H9 (cell line): ENCODE measurements around the gene HS3ST2. TPM values are rescaled to one million over a fixed set of nuclear protein-coding genes. Genes with fewer than 3 reads are reported as not detected.

ENCODE experiments used
- DNase-seq: peaks from one replicate; pipeline ENCODE4 v3.0.0-alpha.2; 2017
- H2AFZ ChIP-seq: one replicate; pipeline ENCODE4 v1.6.1; 2013; ENCODE audit warnings: mild to moderate bottlenecking, low read length, control low read depth, moderate library complexity
- H2AK5ac ChIP-seq: 2 replicates; pipeline ENCODE4 v1.6.1; 2013; ENCODE audit warnings: low read length, control low read depth, mixed read lengths; ENCODE audit not compliant: insufficient read length
- H2BK120ac ChIP-seq: one replicate; pipeline ENCODE4 v1.6.1; 2013; ENCODE audit warnings: low read depth, mild to moderate bottlenecking, low read length, control low read depth, inconsistent platforms; ENCODE audit not compliant: poor library complexity, severe bottlenecking
- H2BK12ac ChIP-seq: 2 replicates; pipeline ENCODE4 v1.6.1; 2013; ENCODE audit warnings: low read length, control low read depth, mixed read lengths, low read depth; ENCODE audit not compliant: insufficient read length
- H2BK15ac ChIP-seq: 2 replicates; pipeline ENCODE4 v1.6.1; 2013; ENCODE audit warnings: low read depth, low read length, control low read depth
- H2BK20ac ChIP-seq: one replicate; pipeline ENCODE4 v1.6.1; 2013; ENCODE audit warnings: low read depth, mild to moderate bottlenecking, low read length, control low read depth, inconsistent platforms; ENCODE audit not compliant: poor library complexity, severe bottlenecking
- H2BK5ac ChIP-seq: 2 replicates; pipeline ENCODE4 v1.6.1; 2013; ENCODE audit warnings: low read length, control low read depth, mixed read lengths; ENCODE audit not compliant: insufficient read length
- H3K14ac ChIP-seq: 2 replicates; pipeline ENCODE4 v1.6.1; 2013; ENCODE audit warnings: low read length, control low read depth; ENCODE audit not compliant: insufficient read depth
- H3K18ac ChIP-seq: 2 replicates; pipeline ENCODE4 v1.6.1; 2013; ENCODE audit warnings: low read depth, mild to moderate bottlenecking, mixed read lengths, low read length, control low read depth; ENCODE audit not compliant: insufficient read length
- H3K23ac ChIP-seq: 2 replicates; pipeline ENCODE4 v1.6.1; 2013; ENCODE audit warnings: low read length, control low read depth, mixed read lengths, low read depth; ENCODE audit not compliant: insufficient read length
- H3K23me2 ChIP-seq: 2 replicates; pipeline ENCODE4 v1.6.1; 2013; ENCODE audit warnings: low read depth, mild to moderate bottlenecking, mixed read lengths, low read length, control low read depth; ENCODE audit not compliant: insufficient read length, poor library complexity, severe bottlenecking
- H3K27ac ChIP-seq: 2 replicates; pipeline ENCODE4 v1.5.1; 2013; ENCODE audit warnings: low read length, control low read depth, mixed read lengths, low read depth; ENCODE audit not compliant: insufficient read length
- H3K27me3 ChIP-seq: 2 replicates; pipeline ENCODE4 v1.6.1; 2013; ENCODE audit warnings: low read length, control low read depth, inconsistent platforms; ENCODE audit not compliant: insufficient read depth
- H3K4ac ChIP-seq: 2 replicates; pipeline ENCODE4 v1.6.1; 2013; ENCODE audit warnings: low read depth, mild to moderate bottlenecking, control low read depth, inconsistent platforms, low read length, moderate library complexity
- H3K4me1 ChIP-seq: 2 replicates; pipeline ENCODE4 v1.6.1; 2013; ENCODE audit warnings: low read length, control low read depth, inconsistent platforms; ENCODE audit not compliant: insufficient read depth
- H3K4me2 ChIP-seq: 2 replicates; pipeline ENCODE4 v1.6.1; 2013; ENCODE audit warnings: low read length, control low read depth, mixed read lengths; ENCODE audit not compliant: insufficient read length, insufficient read depth
- H3K56ac ChIP-seq: 2 replicates; pipeline ENCODE4 v1.6.1; 2013; ENCODE audit warnings: low read depth, mild to moderate bottlenecking, mixed read lengths, low read length, control low read depth; ENCODE audit not compliant: insufficient read length
- H3K79me1 ChIP-seq: 2 replicates; pipeline ENCODE4 v1.6.1; 2013; ENCODE audit warnings: low read depth, mild to moderate bottlenecking, moderate library complexity, low read length, control low read depth, inconsistent platforms; ENCODE audit not compliant: insufficient read depth, poor library complexity, severe bottlenecking
- H3K79me2 ChIP-seq: 2 replicates; pipeline ENCODE4 v1.6.1; 2013; ENCODE audit warnings: low read length, control low read depth, inconsistent platforms; ENCODE audit not compliant: insufficient read depth
- H3K9ac ChIP-seq: 2 replicates; pipeline ENCODE4 v1.6.1; 2013; ENCODE audit warnings: low read length, control low read depth, mixed read lengths; ENCODE audit not compliant: insufficient read length; ENCODE audit errors: extremely low read depth
- H3K9me3 ChIP-seq: one replicate; pipeline ENCODE4 v1.6.1; 2013; ENCODE audit warnings: low read depth, low read length, inconsistent platforms; ENCODE audit not compliant: control insufficient read depth
- H3T11ph ChIP-seq: one replicate; pipeline ENCODE4 v1.6.1; 2013; ENCODE audit warnings: mild to moderate bottlenecking, low read length, control low read depth, inconsistent platforms
- H4K20me1 ChIP-seq: one replicate; pipeline ENCODE4 v1.6.1; 2013; ENCODE audit not compliant: control insufficient read depth, insufficient read length, insufficient read depth
- H4K5ac ChIP-seq: 2 replicates; pipeline ENCODE4 v1.6.1; 2013; ENCODE audit warnings: low read depth, mild to moderate bottlenecking, mixed read lengths, low read length, control low read depth; ENCODE audit not compliant: insufficient read length
- H4K8ac ChIP-seq: replicated peaks from 2 replicates; pipeline ENCODE4 v1.6.1; 2013; ENCODE audit warnings: low read length, control low read depth, mixed read lengths, low read depth; ENCODE audit not compliant: insufficient read length
- H4K91ac ChIP-seq: 2 replicates; pipeline ENCODE4 v1.6.1; 2013; ENCODE audit warnings: low read depth, mild to moderate bottlenecking, moderate library complexity, mixed read lengths, low read length, control low read depth; ENCODE audit not compliant: insufficient read length
- H3K27ac Mint-ChIP-seq, 3 experiments: 2 replicates in 2 of 3; 3 replicates in 1 of 3; pipeline ENCODE4 v1.8.0; 2020 to 2021; ENCODE audit warnings: mixed read lengths in 3 of 3, mild to moderate bottlenecking in 1 of 3, moderate library complexity in 1 of 3
- H3K27me3 Mint-ChIP-seq: 2 replicates; pipeline ENCODE4 v1.8.0; 2021; ENCODE audit warnings: low read depth, mild to moderate bottlenecking, moderate library complexity, mixed read lengths
- H3K36me3 Mint-ChIP-seq, 3 experiments: 2 replicates in 2 of 3; 3 replicates in 1 of 3; pipeline ENCODE4 v1.8.0; 2020 to 2021; ENCODE audit warnings: low read depth in 3 of 3, mixed read lengths in 3 of 3; ENCODE audit not compliant: insufficient read depth in 1 of 3
- H3K4me1 Mint-ChIP-seq, 2 experiments: 2 replicates each; pipeline ENCODE4 v1.8.0; 2020; ENCODE audit warnings: mixed read lengths in 2 of 2
- H3K4me3 Mint-ChIP-seq, 2 experiments: 2 replicates in 1 of 2; 3 replicates in 1 of 2; pipeline ENCODE4 v1.8.0; 2020 to 2021; ENCODE audit warnings: mild to moderate bottlenecking in 2 of 2, mixed read lengths in 2 of 2, moderate library complexity in 1 of 2
- H3K9me3 Mint-ChIP-seq, 2 experiments: 2 replicates in 1 of 2; 3 replicates in 1 of 2; pipeline ENCODE4 v1.8.0; 2020; ENCODE audit warnings: mild to moderate bottlenecking in 2 of 2, mixed read lengths in 2 of 2, moderate library complexity in 1 of 2
- WGBS: extraction: QIAGEN DNeasy Blood & Tissue Kit; methylation state at CpG from one replicate; pipeline ENCODE4 v1.1.7; 2013; ENCODE audit warnings: missing lambda C conversion rate, low lambda C conversion rate, mixed read lengths; ENCODE audit not compliant: insufficient read length; ENCODE audit errors: extremely low coverage; 5-methylcytosine and 5-hydroxymethylcytosine counted together
- total RNA-seq: library from RNA; stranded (reverse); gene quantifications from 2 replicates; pipeline ENCODE4 v1.2.1, GENCODE V29; 2021
- TF ChIP-seq, protein P1 (sequence below): fragments of 200-600 bp; sonication (generic); conservative IDR thresholded peaks from 3 replicates; pipeline ENCODE4 v1.8.0; 2021; ENCODE audit warnings: antibody characterized with exemption, mild to moderate bottlenecking

HS3ST2 gene
- total RNA-seq, 1 experiment from 2014 or later: 3.1 TPM

DNA sequence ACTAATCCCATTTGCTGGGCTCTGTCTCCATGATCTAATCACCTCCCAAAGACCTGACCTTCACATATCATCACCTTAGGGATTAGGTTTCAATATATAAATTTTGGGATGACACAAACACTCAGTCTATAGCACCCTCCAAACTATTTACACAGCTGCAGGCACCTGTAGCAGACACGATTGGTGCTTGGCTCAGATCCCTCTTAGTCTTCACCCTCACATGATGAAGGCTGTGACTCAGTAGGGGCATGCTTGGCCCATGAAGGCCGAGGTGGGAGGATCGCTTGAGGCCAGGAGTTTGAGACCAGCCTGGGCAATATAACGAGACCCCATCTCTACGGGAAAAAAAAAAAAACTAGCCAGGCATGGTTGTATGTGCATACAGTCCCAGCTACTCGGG is 73.5 kb downstream of the HS3ST2 start:
- no peaks in the 10 kb centered on the region for H3K79me2 ChIP-seq
- H3K4me1 ChIP-seq: no peaks in the 10 kb centered on the region
- no peaks in the 10 kb centered on the region for H3K9me3 ChIP-seq
- Mint-ChIP-seq H3K4me3 (no peak overlapping the region; a peak in 1 of 5 replicates), H3K36me3 (no peaks in the 10 kb centered on the region), H3K27me3 (no peaks in the 10 kb centered on the region), H3K9me3 (no peaks in the 10 kb centered on the region), H3K4me1 (peaks cover 9 to 16% of the 10 kb centered on the region in 2 experiments), H3K27ac (no peak overlapping the region)
- H2BK12ac ChIP-seq: no peak overlapping the region
- H2BK5ac ChIP-seq: no peak overlapping the region
- no peak overlapping the region for H3T11ph ChIP-seq
- H4K91ac ChIP-seq: no peak overlapping the region
- H3K56ac ChIP-seq: no peak overlapping the region
- no peak overlapping the region for H3K4me2 ChIP-seq
- H3K14ac ChIP-seq: no peak overlapping the region
- H2AK5ac ChIP-seq: no peak overlapping the region
- no peaks in the 10 kb centered on the region for H3K27me3 ChIP-seq
- DNase-seq: no peak
- H3K23ac ChIP-seq: no peak overlapping the region
- H3K79me1 ChIP-seq: no peaks in the 10 kb centered on the region
- H3K18ac ChIP-seq: no peak overlapping the region
- H4K8ac ChIP-seq: no peak overlapping the region
- no peak overlapping the region for H2BK120ac ChIP-seq
- H2AFZ ChIP-seq: no peak overlapping the region
- H4K20me1 ChIP-seq: no peaks in the 10 kb centered on the region
- H2BK15ac ChIP-seq: no peak overlapping the region
- no CpG with 5 or more reads among the region's 6 CpGs for WGBS
- H2BK20ac ChIP-seq: no peak overlapping the region
- H3K9ac ChIP-seq: no peak overlapping the region
- H3K23me2 ChIP-seq: no peaks in the 10 kb centered on the region
- H3K27ac ChIP-seq: no peak overlapping the region
- H4K5ac ChIP-seq: no peak overlapping the region
- H3K4ac ChIP-seq: no peak overlapping the region
- TF ChIP-seq, protein P1, sequence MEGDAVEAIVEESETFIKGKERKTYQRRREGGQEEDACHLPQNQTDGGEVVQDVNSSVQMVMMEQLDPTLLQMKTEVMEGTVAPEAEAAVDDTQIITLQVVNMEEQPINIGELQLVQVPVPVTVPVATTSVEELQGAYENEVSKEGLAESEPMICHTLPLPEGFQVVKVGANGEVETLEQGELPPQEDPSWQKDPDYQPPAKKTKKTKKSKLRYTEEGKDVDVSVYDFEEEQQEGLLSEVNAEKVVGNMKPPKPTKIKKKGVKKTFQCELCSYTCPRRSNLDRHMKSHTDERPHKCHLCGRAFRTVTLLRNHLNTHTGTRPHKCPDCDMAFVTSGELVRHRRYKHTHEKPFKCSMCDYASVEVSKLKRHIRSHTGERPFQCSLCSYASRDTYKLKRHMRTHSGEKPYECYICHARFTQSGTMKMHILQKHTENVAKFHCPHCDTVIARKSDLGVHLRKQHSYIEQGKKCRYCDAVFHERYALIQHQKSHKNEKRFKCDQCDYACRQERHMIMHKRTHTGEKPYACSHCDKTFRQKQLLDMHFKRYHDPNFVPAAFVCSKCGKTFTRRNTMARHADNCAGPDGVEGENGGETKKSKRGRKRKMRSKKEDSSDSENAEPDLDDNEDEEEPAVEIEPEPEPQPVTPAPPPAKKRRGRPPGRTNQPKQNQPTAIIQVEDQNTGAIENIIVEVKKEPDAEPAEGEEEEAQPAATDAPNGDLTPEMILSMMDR: no peak
